PC-9 (cell line): ENCODE measurements around the gene ABTB1.

Experiments used
- EZH2 ChIP-seq: fragments of 200-600 bp; sonication (generic); IDR thresholded peaks from 2 replicates; pipeline ENCODE4 v1.8.0; 2017; ENCODE audit warnings: antibody characterized with exemption, low read depth
- TF ChIP-seq, protein P1 (sequence below): fragments of 200-600 bp; sonication (generic); conservative IDR thresholded peaks from 2 replicates; pipeline ENCODE4 v1.6.1; 2017; ENCODE audit warnings: mixed run types, antibody characterized with exemption, mild to moderate bottlenecking, moderate library complexity

DNA sequence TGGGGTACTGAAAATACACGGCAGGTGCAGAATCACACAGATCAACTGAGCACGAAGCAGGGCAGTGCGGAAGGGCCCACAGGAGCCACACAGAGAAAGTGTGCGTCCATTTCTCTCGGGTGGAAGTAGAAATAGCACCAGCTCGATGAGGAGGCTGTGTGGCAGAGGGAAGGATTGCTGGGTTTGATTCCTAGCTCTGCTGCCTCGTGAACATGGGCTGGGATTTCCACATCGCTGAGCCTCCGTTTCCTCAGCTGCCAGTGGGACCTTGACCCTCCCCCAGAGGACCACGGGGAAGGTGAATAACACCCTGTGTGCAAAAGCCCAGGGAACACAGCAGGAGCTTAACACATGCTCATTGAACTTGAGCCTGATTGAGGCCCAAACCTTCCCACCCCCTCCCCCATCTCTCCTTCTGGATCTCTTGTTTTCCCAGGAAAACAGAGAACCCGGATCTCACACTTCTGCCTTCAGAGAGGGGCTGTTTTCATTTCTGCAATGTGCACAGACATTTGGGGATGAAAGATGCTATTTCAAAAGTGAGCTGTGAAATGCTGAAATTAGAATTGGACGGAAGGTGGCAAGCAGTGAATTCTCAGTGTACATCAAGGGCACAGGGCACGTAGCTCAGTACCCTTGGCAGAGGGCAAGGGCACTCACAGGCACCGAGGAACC, 38.4 kb downstream of the ABTB1 start:
- TF ChIP-seq, protein P1, sequence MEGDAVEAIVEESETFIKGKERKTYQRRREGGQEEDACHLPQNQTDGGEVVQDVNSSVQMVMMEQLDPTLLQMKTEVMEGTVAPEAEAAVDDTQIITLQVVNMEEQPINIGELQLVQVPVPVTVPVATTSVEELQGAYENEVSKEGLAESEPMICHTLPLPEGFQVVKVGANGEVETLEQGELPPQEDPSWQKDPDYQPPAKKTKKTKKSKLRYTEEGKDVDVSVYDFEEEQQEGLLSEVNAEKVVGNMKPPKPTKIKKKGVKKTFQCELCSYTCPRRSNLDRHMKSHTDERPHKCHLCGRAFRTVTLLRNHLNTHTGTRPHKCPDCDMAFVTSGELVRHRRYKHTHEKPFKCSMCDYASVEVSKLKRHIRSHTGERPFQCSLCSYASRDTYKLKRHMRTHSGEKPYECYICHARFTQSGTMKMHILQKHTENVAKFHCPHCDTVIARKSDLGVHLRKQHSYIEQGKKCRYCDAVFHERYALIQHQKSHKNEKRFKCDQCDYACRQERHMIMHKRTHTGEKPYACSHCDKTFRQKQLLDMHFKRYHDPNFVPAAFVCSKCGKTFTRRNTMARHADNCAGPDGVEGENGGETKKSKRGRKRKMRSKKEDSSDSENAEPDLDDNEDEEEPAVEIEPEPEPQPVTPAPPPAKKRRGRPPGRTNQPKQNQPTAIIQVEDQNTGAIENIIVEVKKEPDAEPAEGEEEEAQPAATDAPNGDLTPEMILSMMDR: no peak
- no peak for TF ChIP-seq EZH2
